ENCODE measurements around the gene ZSCAN18. TPM values are rescaled to one million over a fixed set of nuclear protein-coding genes. Genes with fewer than 3 reads are reported as not detected.
"Not testable (repeated sequence)": the region's sequence is repeated elsewhere in the genome, so short reads cannot be mapped to it uniquely, and the experiment has no call there.

Gene ZSCAN18, protein sequence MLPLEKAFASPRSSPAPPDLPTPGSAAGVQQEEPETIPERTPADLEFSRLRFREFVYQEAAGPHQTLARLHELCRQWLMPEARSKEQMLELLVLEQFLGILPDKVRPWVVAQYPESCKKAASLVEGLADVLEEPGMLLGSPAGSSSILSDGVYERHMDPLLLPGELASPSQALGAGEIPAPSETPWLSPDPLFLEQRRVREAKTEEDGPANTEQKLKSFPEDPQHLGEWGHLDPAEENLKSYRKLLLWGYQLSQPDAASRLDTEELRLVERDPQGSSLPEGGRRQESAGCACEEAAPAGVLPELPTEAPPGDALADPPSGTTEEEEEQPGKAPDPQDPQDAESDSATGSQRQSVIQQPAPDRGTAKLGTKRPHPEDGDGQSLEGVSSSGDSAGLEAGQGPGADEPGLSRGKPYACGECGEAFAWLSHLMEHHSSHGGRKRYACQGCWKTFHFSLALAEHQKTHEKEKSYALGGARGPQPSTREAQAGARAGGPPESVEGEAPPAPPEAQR
- 47.3 TPM for total RNA-seq
- long read RNA-seq, transcript ZSCAN18-217 (7 exons, 2,190 nt): major isoform, 24 of 62 reads
- long read RNA-seq, partial matches to known transcripts: 6 of 62 reads
- long read RNA-seq, other reads (novel, unspliced or antisense): 28 of 62 reads

GRCh38 chr19:58097781-58098681, at the start of gene ZSCAN18:
Gene ZSCAN18, minus strand, starts transcription at chr19:58098231. Its CDS starts 7,964 bp downstream, at chr19:58090267.
- H3K9me3 ChIP-seq: peaks cover 4% of the 10 kb centered on the region
- H3K36me3 ChIP-seq: no peaks in the 10 kb centered on the region
- H3K27me3 ChIP-seq: no peaks in the 10 kb centered on the region
- ATAC-seq (peak; percentile 99), DNase-seq (peak; percentile 98)
- TF ChIP-seq, protein P1, sequence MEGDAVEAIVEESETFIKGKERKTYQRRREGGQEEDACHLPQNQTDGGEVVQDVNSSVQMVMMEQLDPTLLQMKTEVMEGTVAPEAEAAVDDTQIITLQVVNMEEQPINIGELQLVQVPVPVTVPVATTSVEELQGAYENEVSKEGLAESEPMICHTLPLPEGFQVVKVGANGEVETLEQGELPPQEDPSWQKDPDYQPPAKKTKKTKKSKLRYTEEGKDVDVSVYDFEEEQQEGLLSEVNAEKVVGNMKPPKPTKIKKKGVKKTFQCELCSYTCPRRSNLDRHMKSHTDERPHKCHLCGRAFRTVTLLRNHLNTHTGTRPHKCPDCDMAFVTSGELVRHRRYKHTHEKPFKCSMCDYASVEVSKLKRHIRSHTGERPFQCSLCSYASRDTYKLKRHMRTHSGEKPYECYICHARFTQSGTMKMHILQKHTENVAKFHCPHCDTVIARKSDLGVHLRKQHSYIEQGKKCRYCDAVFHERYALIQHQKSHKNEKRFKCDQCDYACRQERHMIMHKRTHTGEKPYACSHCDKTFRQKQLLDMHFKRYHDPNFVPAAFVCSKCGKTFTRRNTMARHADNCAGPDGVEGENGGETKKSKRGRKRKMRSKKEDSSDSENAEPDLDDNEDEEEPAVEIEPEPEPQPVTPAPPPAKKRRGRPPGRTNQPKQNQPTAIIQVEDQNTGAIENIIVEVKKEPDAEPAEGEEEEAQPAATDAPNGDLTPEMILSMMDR (IDR thresholded peaks at IDR 0.05): no peak
- H3K4me3 ChIP-seq: peak within 1 kb of the TSS; percentile 83
- peak within 1 kb of the TSS; percentile 99 for H3K27ac ChIP-seq
- intact Hi-C loops (cut with DNase I): no loop called here
- peaks cover 5% of the 10 kb centered on the region for H3K4me1 ChIP-seq

GRCh38 chr19:58147475-58147874, 49.4 kb upstream of the ZSCAN18 start:
- H3K27me3 ChIP-seq; H3K27ac ChIP-seq; H3K4me3 ChIP-seq; ATAC-seq; H3K36me3 ChIP-seq; DNase-seq; intact Hi-C loops (cut with DNase I): not testable (repeated sequence)
- Histone ChIP-seq H3K4me1 (peaks cover 11% of the 10 kb centered on the region), H3K9me3 (peaks cover 38% of the 10 kb centered on the region)

- Histone ChIP-seq H3K4me1 (peaks cover 8% of the 10 kb centered on the region), H3K27me3 (no peaks in the 10 kb centered on the region), H3K9me3 (peaks cover 45% of the 10 kb centered on the region), H3K36me3 (peaks cover 13% of the 10 kb centered on the region), H3K4me3 (no peak overlapping the region), H3K27ac (no peak overlapping the region)
- ATAC-seq (no peak), DNase-seq (no peak)
- intact Hi-C loops (cut with DNase I): no loop called here
- TF ChIP-seq, protein P1 (IDR thresholded peaks at IDR 0.05): no peak
These were observed 47.8 kb upstream of the ZSCAN18 start for GRCh38 chr19:58145849-58146248.

DNA sequence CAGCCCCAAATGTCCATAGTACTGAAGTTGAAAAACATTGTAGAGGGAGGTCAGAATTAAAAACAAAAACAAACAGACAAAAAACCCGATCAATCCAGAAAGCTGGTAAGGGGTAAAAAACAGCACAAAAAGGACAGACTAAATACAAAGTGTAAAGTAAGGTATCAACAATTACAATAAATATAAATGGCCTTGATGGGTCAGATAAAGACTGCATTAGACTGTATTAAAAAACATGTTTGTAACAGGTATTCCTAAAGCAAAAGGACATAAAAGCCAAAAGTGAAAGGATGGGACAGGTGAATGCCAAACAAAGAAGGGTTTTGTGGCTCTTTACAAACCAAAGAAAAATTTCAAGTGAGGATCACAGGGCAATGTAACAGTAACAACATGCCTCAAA, 36.2 kb upstream of the ZSCAN18 start:
- Histone ChIP-seq H3K27ac (no peak overlapping the region), H3K4me1 (no peaks in the 10 kb centered on the region), H3K9me3 (peaks cover 81% of the 10 kb centered on the region)

GRCh38 chr19:58129284-58129683, 31.3 kb upstream of the ZSCAN18 start:
- intact Hi-C loops (cut with DNase I): loop anchor here (10.0 kb wide), 1 partner anchor 424 kb away; the partner anchor contains the start of gene ZNF154
- no peak overlapping the region for H3K4me3 ChIP-seq
- H3K27ac ChIP-seq: no peak overlapping the region
- ATAC-seq (no peak), DNase-seq (no peak)
- peaks cover 99% of the 10 kb centered on the region for H3K9me3 ChIP-seq
- H3K36me3 ChIP-seq: peaks cover 37% of the 10 kb centered on the region
- TF ChIP-seq, protein P1 (IDR thresholded peaks at IDR 0.05): no peak
- no peaks in the 10 kb centered on the region for H3K27me3 ChIP-seq
- H3K4me1 ChIP-seq: no peaks in the 10 kb centered on the region

More for the DNA sequence above, 36.2 kb upstream of the ZSCAN18 start:
- intact Hi-C loops (cut with DNase I): no loop called here
- DNase-seq: no peak
- Histone ChIP-seq H3K27me3 (no peaks in the 10 kb centered on the region), H3K4me3 (no peak overlapping the region), H3K36me3 (peaks cover 40% of the 10 kb centered on the region)
- TF ChIP-seq, protein P1 (IDR thresholded peaks at IDR 0.05): no peak
- no peak for ATAC-seq
